Activated CD4-positive, CD25-positive, alpha-beta regulatory T cell treated with anti-CD3 and anti-CD28 coated beads, Interleukin-2, amount 50 U/mL, for 16 hours (primary cell): ENCODE measurements around the gene ZFTA.
"Not testable (repeated sequence)": the region's sequence is repeated elsewhere in the genome, so short reads cannot be mapped to it uniquely, and the experiment has no call there.

Experiments
- DNase-seq: peaks from one replicate; pipeline ENCODE4 v3.0.0-alpha.2; 2020; ENCODE audit warnings: low read depth, low spot score

Gene ZFTA

GRCh38 chr11:63775191-63775590 is 6.6 kb upstream of the ZFTA start:
- DNase-seq: no peak

- not testable (repeated sequence) for DNase-seq
Measured at GRCh38 chr11:63771741-63772318, 3.3 kb upstream of the ZFTA start.

GRCh38 chr11:63770763-63771162 is 2.2 kb upstream of the ZFTA start:
- DNase-seq: no peak

- DNase-seq: no peak
Measured at GRCh38 chr11:63769714-63770455, 1.3 kb upstream of the ZFTA start.

GRCh38 chr11:63769042-63769713 is 603 bp upstream of the ZFTA start:
- DNase-seq: no peak

GRCh38 chr11:63767565-63768236 is 874 bp downstream of the ZFTA start:
- DNase-seq: peak; percentile 12

- no peak for DNase-seq
Measured at GRCh38 chr11:63767267-63767564, 1.4 kb downstream of the ZFTA start.

- DNase-seq: no peak
Measured at GRCh38 chr11:63766531-63767235, 1.9 kb downstream of the ZFTA start.

GRCh38 chr11:63765688-63766241 is 2.8 kb downstream of the ZFTA start:
- no peak for DNase-seq

- DNase-seq: no peak
Measured at GRCh38 chr11:63764679-63765647, 3.6 kb downstream of the ZFTA start.

GRCh38 chr11:63764340-63764678 is 4.3 kb downstream of the ZFTA start:
- DNase-seq: no peak

- DNase-seq: no peak
Measured at GRCh38 chr11:63763496-63764339, 4.9 kb downstream of the ZFTA start.

- DNase-seq: no peak
Measured at GRCh38 chr11:63762654-63763495, 5.7 kb downstream of the ZFTA start.

GRCh38 chr11:63761931-63762653 is 6.5 kb downstream of the ZFTA start:
- no peak for DNase-seq

GRCh38 chr11:63761188-63761587 is 7.4 kb downstream of the ZFTA start:
- DNase-seq: no peak

- DNase-seq: no peak
Measured at GRCh38 chr11:63760487-63761079, 8.0 kb downstream of the ZFTA start.

- no peak for DNase-seq
Measured at GRCh38 chr11:63756919-63757761, 11.4 kb downstream of the ZFTA start.
